WTC11 (cell line): ENCODE results near the gene SSH2. TPM values are rescaled to one million over a fixed set of nuclear protein-coding genes. Genes with fewer than 3 reads are reported as not detected.

Experiments
- ATAC-seq: fragments of 200-7000 bp; cut with Tn5 transposase; 2 replicates; pipeline ENCODE4 v1.10.0; 2021; ENCODE audit warnings: mild to moderate bottlenecking, moderate library complexity
- CTCF ChIA-PET: fragments of 300-600 bp; sonication (Branson Sonifier 250); formaldehyde crosslinking; loops from one replicate; lab custom pipeline; 2021; ENCODE audit warnings: antibody characterized with exemption; lab: Charles Lee
- POLR2A ChIA-PET: fragments of 350-600 bp; sonication (Branson Sonifier 250); formaldehyde crosslinking; loops from one replicate; lab custom pipeline; 2021; ENCODE audit warnings: antibody characterized with exemption; lab: Charles Lee
- DNase-seq: peaks from one replicate; pipeline ENCODE4 v3.0.0; 2021; ENCODE audit warnings: low spot score
- H3K27ac Mint-ChIP-seq: 2 replicates; pipeline ENCODE4 v1.8.0; 2021; ENCODE audit warnings: mixed read lengths
- H3K27me3 Mint-ChIP-seq: 2 replicates; pipeline ENCODE4 v1.8.0; 2021; ENCODE audit warnings: low read depth, mild to moderate bottlenecking, moderate library complexity, mixed read lengths
- H3K36me3 Mint-ChIP-seq: 2 replicates; pipeline ENCODE4 v1.8.0; 2021; ENCODE audit warnings: mixed read lengths
- H3K4me1 Mint-ChIP-seq: 2 replicates; pipeline ENCODE4 v1.8.0; 2022; ENCODE audit warnings: mixed read lengths
- H3K4me3 Mint-ChIP-seq: 2 replicates; pipeline ENCODE4 v1.8.0; 2021; ENCODE audit warnings: mild to moderate bottlenecking, moderate library complexity, mixed read lengths
- H3K9me3 Mint-ChIP-seq: 2 replicates; pipeline ENCODE4 v1.8.0; 2021; ENCODE audit warnings: mixed read lengths
- CREM ChIP-seq: sonication (generic); formaldehyde crosslinking; IDR thresholded peaks from 2 replicates; pipeline ENCODE4 v1.8.1; 2022; ENCODE audit warnings: mild to moderate bottlenecking, missing genetic modification reagents, moderate library complexity
- FOXK1 ChIP-seq: sonication (generic); formaldehyde crosslinking; IDR thresholded peaks from 2 replicates; pipeline ENCODE4 v1.8.0; 2022; ENCODE audit warnings: mild to moderate bottlenecking, moderate library complexity, missing genetic modification reagents
- KAT7 ChIP-seq: sonication (generic); formaldehyde crosslinking; IDR thresholded peaks from 2 replicates; pipeline ENCODE4 v1.8.1; 2023; ENCODE audit warnings: missing genetic modification reagents, mild to moderate bottlenecking, borderline replicate concordance
- NFATC4 ChIP-seq: fragments of 250-450 bp; sonication (Bioruptor Pico); IDR thresholded peaks from 2 replicates; pipeline ENCODE4 v1.9.0; 2021; ENCODE audit warnings: mild to moderate bottlenecking
- OVOL2 ChIP-seq: fragments of 250-450 bp; sonication (Bioruptor Pico); IDR thresholded peaks from 2 replicates; pipeline ENCODE4 v1.9.0; 2021; ENCODE audit warnings: mild to moderate bottlenecking, borderline replicate concordance
- SOX15 ChIP-seq: fragments of 250-450 bp; sonication (Bioruptor Pico); IDR thresholded peaks from 2 replicates; pipeline ENCODE4 v1.9.0; 2021; ENCODE audit warnings: mild to moderate bottlenecking
- TEAD4 ChIP-seq: sonication (generic); formaldehyde crosslinking; IDR thresholded peaks from 2 replicates; pipeline ENCODE4 v1.8.0; 2022; ENCODE audit warnings: mild to moderate bottlenecking, missing genetic modification reagents
- ZNF138 ChIP-seq: sonication (generic); formaldehyde crosslinking; conservative IDR thresholded peaks from 2 replicates; pipeline ENCODE4 v1.8.1; 2022; ENCODE audit warnings: mild to moderate bottlenecking, moderate library complexity, missing genetic modification reagents
- ZNF232 ChIP-seq: sonication (generic); formaldehyde crosslinking; IDR thresholded peaks from 2 replicates; pipeline ENCODE4 v1.8.0; 2022; ENCODE audit warnings: mild to moderate bottlenecking, missing genetic modification reagents
- ZNF317 ChIP-seq: sonication (generic); formaldehyde crosslinking; IDR thresholded peaks from 2 replicates; pipeline ENCODE4 v1.8.1; 2023; ENCODE audit warnings: low read depth, mild to moderate bottlenecking, moderate library complexity, missing genetic modification reagents, borderline replicate concordance
- total RNA-seq: library from RNA; stranded (reverse); gene quantifications from 3 replicates; pipeline ENCODE4 v1.2.3, GENCODE V29; 2021
- TF ChIP-seq, protein P1 (sequence below): sonication (generic); formaldehyde crosslinking; IDR thresholded peaks from 2 replicates; pipeline ENCODE4 v1.8.1; 2022; ENCODE audit warnings: low read depth, missing genetic modification reagents, borderline replicate concordance
- TF ChIP-seq, protein P2 (sequence below): sonication (generic); formaldehyde crosslinking; IDR thresholded peaks from 2 replicates; pipeline ENCODE4 v1.8.0; 2022; ENCODE audit warnings: mild to moderate bottlenecking, missing genetic modification reagents
- TF ChIP-seq, protein P3 (sequence below): sonication (generic); formaldehyde crosslinking; IDR thresholded peaks from 2 replicates; pipeline ENCODE4 v1.8.1; 2022; ENCODE audit warnings: missing genetic modification reagents, borderline replicate concordance
- TF ChIP-seq, protein P4 (sequence below): sonication (generic); formaldehyde crosslinking; IDR thresholded peaks from 2 replicates; pipeline ENCODE4 v1.8.1; 2023; ENCODE audit warnings: mild to moderate bottlenecking, missing genetic modification reagents, moderate library complexity
- TF ChIP-seq, protein P5 (sequence below): fragments of 250-450 bp; sonication (Bioruptor Pico); IDR thresholded peaks from 2 replicates; pipeline ENCODE4 v1.8.0; 2021; ENCODE audit warnings: mild to moderate bottlenecking
- TF ChIP-seq, protein P6 (sequence below): sonication (generic); formaldehyde crosslinking; IDR thresholded peaks from 2 replicates; pipeline ENCODE4 v1.8.0; 2023; ENCODE audit warnings: missing genetic modification reagents
- TF ChIP-seq, protein P7 (sequence below): sonication (generic); formaldehyde crosslinking; IDR thresholded peaks from 2 replicates; pipeline ENCODE4 v1.8.0; 2023; ENCODE audit warnings: missing genetic modification reagents, mild to moderate bottlenecking, borderline replicate concordance
- TF ChIP-seq, protein P8 (sequence below): fragments of 250-450 bp; sonication (Bioruptor Pico); IDR thresholded peaks from 2 replicates; pipeline ENCODE4 v1.9.0; 2021; ENCODE audit warnings: mild to moderate bottlenecking
- TF ChIP-seq, protein P9 (sequence below): sonication (generic); formaldehyde crosslinking; IDR thresholded peaks from 2 replicates; pipeline ENCODE4 v1.8.0; 2023; ENCODE audit warnings: mild to moderate bottlenecking, missing genetic modification reagents

Gene SSH2
- total RNA-seq, 1 experiment from 2014 or later = 14.3 TPM

DNA sequence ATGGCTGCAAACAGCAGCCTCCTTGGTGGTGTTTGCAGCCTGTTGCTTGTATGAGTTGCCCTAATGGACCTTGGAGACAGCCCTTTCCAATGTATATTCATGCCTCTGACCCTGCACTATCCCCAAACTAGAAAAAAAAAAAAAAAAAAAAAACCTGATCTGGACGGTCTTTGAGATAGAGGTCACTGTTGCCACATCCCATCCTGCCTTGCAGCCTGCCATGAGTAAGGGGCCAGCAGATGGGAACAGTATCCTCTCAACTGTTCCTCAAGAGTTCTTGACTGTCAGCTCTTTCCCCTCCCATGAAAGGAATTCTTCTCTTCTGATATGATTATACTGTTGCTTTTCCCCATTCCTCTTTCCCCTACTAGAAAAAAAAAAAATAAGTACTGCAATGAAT is 152.4 kb downstream of the SSH2 start:
- Mint-ChIP-seq H3K36me3 (no peaks in the 10 kb centered on the region), H3K4me3 (no peak overlapping the region), H3K4me1 (no peaks in the 10 kb centered on the region), H3K27ac (no peak overlapping the region), H3K27me3 (no peaks in the 10 kb centered on the region), H3K9me3 (no peaks in the 10 kb centered on the region)
- DNase-seq (no peak), ATAC-seq (no peak)
- POLR2A ChIA-PET = interaction anchor here (0.5 to 0.6 kb wide), 2 partner anchors 12 to 137 kb away, joined by 3 read pairs; no protein-coding TSS in a partner anchor
- TF ChIP-seq ZNF317 = no peak
- no peak for TF ChIP-seq KAT7 (CRISPR knock-in tag)
- TF ChIP-seq, protein P1, sequence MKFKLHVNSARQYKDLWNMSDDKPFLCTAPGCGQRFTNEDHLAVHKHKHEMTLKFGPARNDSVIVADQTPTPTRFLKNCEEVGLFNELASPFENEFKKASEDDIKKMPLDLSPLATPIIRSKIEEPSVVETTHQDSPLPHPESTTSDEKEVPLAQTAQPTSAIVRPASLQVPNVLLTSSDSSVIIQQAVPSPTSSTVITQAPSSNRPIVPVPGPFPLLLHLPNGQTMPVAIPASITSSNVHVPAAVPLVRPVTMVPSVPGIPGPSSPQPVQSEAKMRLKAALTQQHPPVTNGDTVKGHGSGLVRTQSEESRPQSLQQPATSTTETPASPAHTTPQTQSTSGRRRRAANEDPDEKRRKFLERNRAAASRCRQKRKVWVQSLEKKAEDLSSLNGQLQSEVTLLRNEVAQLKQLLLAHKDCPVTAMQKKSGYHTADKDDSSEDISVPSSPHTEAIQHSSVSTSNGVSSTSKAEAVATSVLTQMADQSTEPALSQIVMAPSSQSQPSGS (CRISPR knock-in tag) = no peak
- TF ChIP-seq, protein P2, sequence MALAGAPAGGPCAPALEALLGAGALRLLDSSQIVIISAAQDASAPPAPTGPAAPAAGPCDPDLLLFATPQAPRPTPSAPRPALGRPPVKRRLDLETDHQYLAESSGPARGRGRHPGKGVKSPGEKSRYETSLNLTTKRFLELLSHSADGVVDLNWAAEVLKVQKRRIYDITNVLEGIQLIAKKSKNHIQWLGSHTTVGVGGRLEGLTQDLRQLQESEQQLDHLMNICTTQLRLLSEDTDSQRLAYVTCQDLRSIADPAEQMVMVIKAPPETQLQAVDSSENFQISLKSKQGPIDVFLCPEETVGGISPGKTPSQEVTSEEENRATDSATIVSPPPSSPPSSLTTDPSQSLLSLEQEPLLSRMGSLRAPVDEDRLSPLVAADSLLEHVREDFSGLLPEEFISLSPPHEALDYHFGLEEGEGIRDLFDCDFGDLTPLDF = no peak
- TF ChIP-seq, protein P3, sequence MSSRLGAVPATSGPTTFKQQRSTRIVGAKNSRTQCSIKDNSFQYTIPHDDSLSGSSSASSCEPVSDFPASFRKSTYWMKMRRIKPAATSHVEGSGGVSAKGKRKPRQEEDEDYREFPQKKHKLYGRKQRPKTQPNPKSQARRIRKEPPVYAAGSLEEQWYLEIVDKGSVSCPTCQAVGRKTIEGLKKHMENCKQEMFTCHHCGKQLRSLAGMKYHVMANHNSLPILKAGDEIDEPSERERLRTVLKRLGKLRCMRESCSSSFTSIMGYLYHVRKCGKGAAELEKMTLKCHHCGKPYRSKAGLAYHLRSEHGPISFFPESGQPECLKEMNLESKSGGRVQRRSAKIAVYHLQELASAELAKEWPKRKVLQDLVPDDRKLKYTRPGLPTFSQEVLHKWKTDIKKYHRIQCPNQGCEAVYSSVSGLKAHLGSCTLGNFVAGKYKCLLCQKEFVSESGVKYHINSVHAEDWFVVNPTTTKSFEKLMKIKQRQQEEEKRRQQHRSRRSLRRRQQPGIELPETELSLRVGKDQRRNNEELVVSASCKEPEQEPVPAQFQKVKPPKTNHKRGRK (CRISPR knock-in tag) = no peak
- no peak for TF ChIP-seq TEAD4 (CRISPR knock-in tag)
- TF ChIP-seq CREM (CRISPR knock-in tag) = no peak
- TF ChIP-seq FOXK1 = no peak
- TF ChIP-seq, protein P4, sequence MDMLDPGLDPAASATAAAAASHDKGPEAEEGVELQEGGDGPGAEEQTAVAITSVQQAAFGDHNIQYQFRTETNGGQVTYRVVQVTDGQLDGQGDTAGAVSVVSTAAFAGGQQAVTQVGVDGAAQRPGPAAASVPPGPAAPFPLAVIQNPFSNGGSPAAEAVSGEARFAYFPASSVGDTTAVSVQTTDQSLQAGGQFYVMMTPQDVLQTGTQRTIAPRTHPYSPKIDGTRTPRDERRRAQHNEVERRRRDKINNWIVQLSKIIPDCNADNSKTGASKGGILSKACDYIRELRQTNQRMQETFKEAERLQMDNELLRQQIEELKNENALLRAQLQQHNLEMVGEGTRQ (CRISPR knock-in tag) = no peak
- no peak for TF ChIP-seq ZNF232
- TF ChIP-seq, protein P5, sequence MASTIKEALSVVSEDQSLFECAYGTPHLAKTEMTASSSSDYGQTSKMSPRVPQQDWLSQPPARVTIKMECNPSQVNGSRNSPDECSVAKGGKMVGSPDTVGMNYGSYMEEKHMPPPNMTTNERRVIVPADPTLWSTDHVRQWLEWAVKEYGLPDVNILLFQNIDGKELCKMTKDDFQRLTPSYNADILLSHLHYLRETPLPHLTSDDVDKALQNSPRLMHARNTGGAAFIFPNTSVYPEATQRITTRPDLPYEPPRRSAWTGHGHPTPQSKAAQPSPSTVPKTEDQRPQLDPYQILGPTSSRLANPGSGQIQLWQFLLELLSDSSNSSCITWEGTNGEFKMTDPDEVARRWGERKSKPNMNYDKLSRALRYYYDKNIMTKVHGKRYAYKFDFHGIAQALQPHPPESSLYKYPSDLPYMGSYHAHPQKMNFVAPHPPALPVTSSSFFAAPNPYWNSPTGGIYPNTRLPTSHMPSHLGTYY (CRISPR knock-in tag) = no peak
- TF ChIP-seq NFATC4 (CRISPR knock-in tag) = no peak
- TF ChIP-seq, protein P6, sequence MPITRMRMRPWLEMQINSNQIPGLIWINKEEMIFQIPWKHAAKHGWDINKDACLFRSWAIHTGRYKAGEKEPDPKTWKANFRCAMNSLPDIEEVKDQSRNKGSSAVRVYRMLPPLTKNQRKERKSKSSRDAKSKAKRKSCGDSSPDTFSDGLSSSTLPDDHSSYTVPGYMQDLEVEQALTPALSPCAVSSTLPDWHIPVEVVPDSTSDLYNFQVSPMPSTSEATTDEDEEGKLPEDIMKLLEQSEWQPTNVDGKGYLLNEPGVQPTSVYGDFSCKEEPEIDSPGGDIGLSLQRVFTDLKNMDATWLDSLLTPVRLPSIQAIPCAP (CRISPR knock-in tag) = no peak
- CTCF ChIA-PET = interaction anchor here (0.6 to 6.3 kb wide), 5 partner anchors 43 to 316 kb away, joined by 3 to 116 read pairs (median 16); no protein-coding TSS in a partner anchor

DNA sequence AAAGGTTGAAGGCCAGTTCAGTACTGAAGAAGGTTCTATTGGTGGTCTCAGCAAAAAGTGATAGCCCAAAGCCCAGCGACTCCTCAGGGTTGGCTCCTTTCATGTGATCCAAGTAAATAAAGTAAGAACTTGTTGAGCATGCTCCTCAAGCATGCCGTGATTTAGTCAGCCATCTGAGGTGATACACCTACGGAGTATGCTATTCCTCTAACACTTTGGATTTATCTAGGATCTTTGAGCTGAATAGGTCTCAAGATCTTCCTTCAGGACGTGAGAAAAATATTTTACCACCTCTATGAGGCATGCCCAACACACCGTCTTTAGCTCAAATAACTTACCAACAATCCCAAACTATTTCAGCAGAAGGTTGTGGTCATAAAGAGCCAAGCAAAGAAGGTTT is 154.0 kb downstream of the SSH2 start:
- no peak for DNase-seq
- H3K27me3 Mint-ChIP-seq = no peaks in the 10 kb centered on the region
- peaks cover 5% of the 10 kb centered on the region for H3K4me1 Mint-ChIP-seq
- ChIA-PET POLR2A (interaction anchor here (0.7 kb wide), 1 partner anchor 14 kb away, joined by 3 read pairs; no protein-coding TSS in a partner anchor), CTCF (interaction anchor here (4.0 to 6.3 kb wide), 3 partner anchors 137 to 317 kb away, joined by 16 to 116 read pairs (median 34); no protein-coding TSS in a partner anchor)
- no peaks in the 10 kb centered on the region for H3K9me3 Mint-ChIP-seq
- no peaks in the 10 kb centered on the region for H3K36me3 Mint-ChIP-seq
- no peak overlapping the region for H3K4me3 Mint-ChIP-seq
- no peak for ATAC-seq
- H3K27ac Mint-ChIP-seq = no peak overlapping the region
- no peak for TF ChIP-seq OVOL2
- TF ChIP-seq, protein P7, sequence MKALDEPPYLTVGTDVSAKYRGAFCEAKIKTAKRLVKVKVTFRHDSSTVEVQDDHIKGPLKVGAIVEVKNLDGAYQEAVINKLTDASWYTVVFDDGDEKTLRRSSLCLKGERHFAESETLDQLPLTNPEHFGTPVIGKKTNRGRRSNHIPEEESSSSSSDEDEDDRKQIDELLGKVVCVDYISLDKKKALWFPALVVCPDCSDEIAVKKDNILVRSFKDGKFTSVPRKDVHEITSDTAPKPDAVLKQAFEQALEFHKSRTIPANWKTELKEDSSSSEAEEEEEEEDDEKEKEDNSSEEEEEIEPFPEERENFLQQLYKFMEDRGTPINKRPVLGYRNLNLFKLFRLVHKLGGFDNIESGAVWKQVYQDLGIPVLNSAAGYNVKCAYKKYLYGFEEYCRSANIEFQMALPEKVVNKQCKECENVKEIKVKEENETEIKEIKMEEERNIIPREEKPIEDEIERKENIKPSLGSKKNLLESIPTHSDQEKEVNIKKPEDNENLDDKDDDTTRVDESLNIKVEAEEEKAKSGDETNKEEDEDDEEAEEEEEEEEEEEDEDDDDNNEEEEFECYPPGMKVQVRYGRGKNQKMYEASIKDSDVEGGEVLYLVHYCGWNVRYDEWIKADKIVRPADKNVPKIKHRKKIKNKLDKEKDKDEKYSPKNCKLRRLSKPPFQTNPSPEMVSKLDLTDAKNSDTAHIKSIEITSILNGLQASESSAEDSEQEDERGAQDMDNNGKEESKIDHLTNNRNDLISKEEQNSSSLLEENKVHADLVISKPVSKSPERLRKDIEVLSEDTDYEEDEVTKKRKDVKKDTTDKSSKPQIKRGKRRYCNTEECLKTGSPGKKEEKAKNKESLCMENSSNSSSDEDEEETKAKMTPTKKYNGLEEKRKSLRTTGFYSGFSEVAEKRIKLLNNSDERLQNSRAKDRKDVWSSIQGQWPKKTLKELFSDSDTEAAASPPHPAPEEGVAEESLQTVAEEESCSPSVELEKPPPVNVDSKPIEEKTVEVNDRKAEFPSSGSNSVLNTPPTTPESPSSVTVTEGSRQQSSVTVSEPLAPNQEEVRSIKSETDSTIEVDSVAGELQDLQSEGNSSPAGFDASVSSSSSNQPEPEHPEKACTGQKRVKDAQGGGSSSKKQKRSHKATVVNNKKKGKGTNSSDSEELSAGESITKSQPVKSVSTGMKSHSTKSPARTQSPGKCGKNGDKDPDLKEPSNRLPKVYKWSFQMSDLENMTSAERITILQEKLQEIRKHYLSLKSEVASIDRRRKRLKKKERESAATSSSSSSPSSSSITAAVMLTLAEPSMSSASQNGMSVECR (CRISPR knock-in tag) = no peak
- TF ChIP-seq, protein P8, sequence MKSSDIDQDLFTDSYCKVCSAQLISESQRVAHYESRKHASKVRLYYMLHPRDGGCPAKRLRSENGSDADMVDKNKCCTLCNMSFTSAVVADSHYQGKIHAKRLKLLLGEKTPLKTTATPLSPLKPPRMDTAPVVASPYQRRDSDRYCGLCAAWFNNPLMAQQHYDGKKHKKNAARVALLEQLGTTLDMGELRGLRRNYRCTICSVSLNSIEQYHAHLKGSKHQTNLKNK (CRISPR knock-in tag) = no peak
- TF ChIP-seq, protein P9, sequence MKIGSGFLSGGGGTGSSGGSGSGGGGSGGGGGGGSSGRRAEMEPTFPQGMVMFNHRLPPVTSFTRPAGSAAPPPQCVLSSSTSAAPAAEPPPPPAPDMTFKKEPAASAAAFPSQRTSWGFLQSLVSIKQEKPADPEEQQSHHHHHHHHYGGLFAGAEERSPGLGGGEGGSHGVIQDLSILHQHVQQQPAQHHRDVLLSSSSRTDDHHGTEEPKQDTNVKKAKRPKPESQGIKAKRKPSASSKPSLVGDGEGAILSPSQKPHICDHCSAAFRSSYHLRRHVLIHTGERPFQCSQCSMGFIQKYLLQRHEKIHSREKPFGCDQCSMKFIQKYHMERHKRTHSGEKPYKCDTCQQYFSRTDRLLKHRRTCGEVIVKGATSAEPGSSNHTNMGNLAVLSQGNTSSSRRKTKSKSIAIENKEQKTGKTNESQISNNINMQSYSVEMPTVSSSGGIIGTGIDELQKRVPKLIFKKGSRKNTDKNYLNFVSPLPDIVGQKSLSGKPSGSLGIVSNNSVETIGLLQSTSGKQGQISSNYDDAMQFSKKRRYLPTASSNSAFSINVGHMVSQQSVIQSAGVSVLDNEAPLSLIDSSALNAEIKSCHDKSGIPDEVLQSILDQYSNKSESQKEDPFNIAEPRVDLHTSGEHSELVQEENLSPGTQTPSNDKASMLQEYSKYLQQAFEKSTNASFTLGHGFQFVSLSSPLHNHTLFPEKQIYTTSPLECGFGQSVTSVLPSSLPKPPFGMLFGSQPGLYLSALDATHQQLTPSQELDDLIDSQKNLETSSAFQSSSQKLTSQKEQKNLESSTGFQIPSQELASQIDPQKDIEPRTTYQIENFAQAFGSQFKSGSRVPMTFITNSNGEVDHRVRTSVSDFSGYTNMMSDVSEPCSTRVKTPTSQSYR (CRISPR knock-in tag) = no peak
- TF ChIP-seq ZNF138 (CRISPR knock-in tag) = no peak
- TF ChIP-seq SOX15 (CRISPR knock-in tag) = no peak
